ENCODE data around the gene ALG1. TPM values are rescaled to one million over a fixed set of nuclear protein-coding genes. Genes with fewer than 3 reads are reported as not detected.
A peak's percentile ranks its signal among the peaks of the same experiment; 100 is the strongest.

Gene ALG1
- total RNA-seq (33.7 and 37.1 TPM in 2 replicates), polyA plus RNA-seq (43.7 and 46.0 TPM in 2 replicates), polyA minus RNA-seq (50.6 and 55.8 TPM in 2 replicates), Bru-seq, nascent RNA (percentile 46 among the genes with signal in this experiment), BruChase-seq, experiment 1, labeled RNA remaining after a 6-hour chase (percentile 52 among the genes with signal in this experiment), BruChase-seq, experiment 2, labeled RNA remaining after a 2-hour chase (percentile 45 among the genes with signal in this experiment)
- 32.5 and 36.3 TPM in 2 replicates for polyA plus RNA-seq (2011; cell fraction: cytosol; rRNA removed)
- 23.9 and 25.9 TPM in 2 replicates for polyA plus RNA-seq (2011; cell fraction: nucleus; rRNA removed)
- polyA plus RNA-seq (2012): 24.7 and 30.4 TPM in 2 replicates
- polyA minus RNA-seq (2011; cell fraction: cytosol; rRNA and poly(A)+ RNA removed): 34.8 TPM
- polyA minus RNA-seq (2011; cell fraction: nucleus; rRNA and poly(A)+ RNA removed): 14.8 and 17.8 TPM in 2 replicates
- long read RNA-seq, transcript ALG1-201 (13 exons, 2,132 nt): major isoform, 185 of 211 reads
- long read RNA-seq, partial matches to known transcripts: 4 of 211 reads
- long read RNA-seq, other reads (novel, unspliced or antisense): 22 of 211 reads

- no peaks in the 10 kb centered on the region for H3K9me1 ChIP-seq (replicated peaks; ENCODE audit: control insufficient read depth, extremely low read depth, insufficient read depth, low read length)
- intact Hi-C loops (cut with micrococcal nuclease) (no loop called here), dilution Hi-C loops (cut with MboI; ENCODE audit: extremely low pct_ligation_motif_present, low sequenced_read_pairs) (no loop called here)
- ChIA-PET CTCF (interaction anchor here (1.0 kb wide), 1 partner anchor 13 kb away, joined by 4 read pairs; no protein-coding TSS in a partner anchor), POLR2A (no interaction called here)
- peak within 1 kb of the TSS; percentile 58 for H3K27ac ChIP-seq (ENCODE audit: insufficient read depth, low read depth, low read length)
- H3K79me2 ChIP-seq (ENCODE audit: control insufficient read depth, insufficient read depth, low read length): peaks cover 9% of the 10 kb centered on the region
- DNase-seq (ENCODE audit: low read depth, low spot score) (peak; percentile 90), FAIRE-seq (peak; percentile 96)
- no peaks in the 10 kb centered on the region for H3K9me3 ChIP-seq (replicated peaks; ENCODE audit: control insufficient read depth, insufficient read depth, low read length)
- H3K9ac ChIP-seq (replicated peaks; ENCODE audit: extremely low read depth, insufficient read depth, low read length): peak within 1 kb of the TSS; percentile 85
- H2AFZ ChIP-seq (ENCODE audit: low read depth, low read length): peak within 1 kb of the TSS; percentile 94
- peak within 1 kb of the TSS; percentile 50 to 79 (median 65) for H3K4me3 ChIP-seq (replicated peaks in 1 of 3; ENCODE audit: insufficient read depth in 1 of 3, low read depth in 1 of 3, low read length in 3 of 3)
- TSS peak; percentile 41 for BruUV-seq (replicated peaks)
- no peaks in the 10 kb centered on the region for H3K27me3 ChIP-seq (ENCODE audit: control insufficient read depth in 2 of 2, insufficient read depth in 2 of 2, low read length in 2 of 2)
- peaks cover 8% of the 10 kb centered on the region for H3K4me1 ChIP-seq (ENCODE audit: control insufficient read depth, extremely low read depth, insufficient read depth, low read length)
- peak; percentile 95 for TF ChIP-seq POLR2AphosphoS5 (IDR thresholded peaks at IDR 0.05; ENCODE audit: insufficient read depth, low read depth, low read length)
- TF ChIP-seq POLR2A (IDR thresholded peaks at IDR 0.05; ENCODE audit: low read depth, low read length): peak; percentile 95
- no peak for TF ChIP-seq FOS (IDR thresholded peaks at IDR 0.05; ENCODE audit: borderline replicate concordance, insufficient read depth, low read length)
- peak; percentile 81 for TF ChIP-seq MAX (IDR thresholded peaks at IDR 0.05; ENCODE audit: insufficient read depth, insufficient read length)
- H4K20me1 ChIP-seq (replicated peaks; ENCODE audit: control insufficient read depth, extremely low read depth, insufficient read depth, low read length): no peaks in the 10 kb centered on the region
- peaks cover 4 to 7% of the 10 kb centered on the region in 2 experiments for H3K36me3 ChIP-seq (ENCODE audit: control insufficient read depth in 2 of 2, extremely low read depth in 1 of 2, insufficient read depth in 2 of 2, low read length in 2 of 2)
- peak within 1 kb of the TSS; percentile 82 for H3K4me2 ChIP-seq (ENCODE audit: insufficient read depth, low read length)
Observed at GRCh38 chr16:5071681-5072333, at the start of gene ALG1. Gene ALG1 (plus strand): TSS chr16:5071843. CDS start chr16:5071850, 7 bp downstream.

- dilution Hi-C loops (cut with MboI; ENCODE audit: extremely low pct_ligation_motif_present, low sequenced_read_pairs): no loop called here
- no peaks in the 10 kb centered on the region for H4K20me1 ChIP-seq (replicated peaks; ENCODE audit: control insufficient read depth, extremely low read depth, insufficient read depth, low read length)
- intact Hi-C loops (cut with micrococcal nuclease): no loop called here
Observed at GRCh38 chr16:5022521-5022920, 49.1 kb upstream of the ALG1 start.

More at GRCh38 chr16:5022521-5022920, 49.1 kb upstream of the ALG1 start:
- TF ChIP-seq MYC (IDR thresholded peaks at IDR 0.05; ENCODE audit: low read depth, low read length) (no peak), GATA2 (IDR thresholded peaks at IDR 0.05; ENCODE audit: insufficient read depth, insufficient read length, low read depth, low read length) (no peak), MAX (IDR thresholded peaks at IDR 0.05; ENCODE audit: insufficient read depth, insufficient read length) (no peak), CTCF (IDR thresholded peaks at IDR 0.05; ENCODE audit: extremely low read depth in 1 of 2, insufficient read depth in 1 of 2, low read depth in 1 of 2, low read length in 2 of 2) (no peak), EZH2 (IDR thresholded peaks at IDR 0.05; ENCODE audit: borderline replicate concordance, low read depth, low read length, severe bottlenecking) (no peak), POLR2A (IDR thresholded peaks at IDR 0.05; ENCODE audit: low read depth, low read length) (no peak), FOS (IDR thresholded peaks at IDR 0.05; ENCODE audit: borderline replicate concordance, insufficient read depth, low read length) (no peak), POLR2AphosphoS5 (IDR thresholded peaks at IDR 0.05; ENCODE audit: insufficient read depth, low read depth, low read length) (no peak), JUN (IDR thresholded peaks at IDR 0.05; ENCODE audit: borderline replicate concordance, insufficient read depth, insufficient read length, low read depth) (no peak)
- no peak overlapping the region for H3K4me3 ChIP-seq (replicated peaks in 1 of 3; ENCODE audit: insufficient read depth in 1 of 3, low read depth in 1 of 3, low read length in 3 of 3)
- H3K27ac ChIP-seq (ENCODE audit: insufficient read depth, low read depth, low read length): no peak overlapping the region
- no peak overlapping the region for H2AFZ ChIP-seq (ENCODE audit: low read depth, low read length)
- H3K9ac ChIP-seq (replicated peaks; ENCODE audit: extremely low read depth, insufficient read depth, low read length): no peak overlapping the region
- ChIA-PET CTCF (no interaction called here), POLR2A (interaction anchor here (0.7 kb wide), 1 partner anchor 426 kb away, joined by 9 read pairs; no protein-coding TSS in a partner anchor)
- no peaks in the 10 kb centered on the region for H3K4me1 ChIP-seq (ENCODE audit: control insufficient read depth, extremely low read depth, insufficient read depth, low read length)
- no peak for FAIRE-seq
- no peak overlapping the region for H3K4me2 ChIP-seq (ENCODE audit: insufficient read depth, low read length)
- DNase-seq (ENCODE audit: low read depth, low spot score): no peak
- H3K9me3 ChIP-seq (replicated peaks; ENCODE audit: control insufficient read depth, insufficient read depth, low read length): no peaks in the 10 kb centered on the region
- no peaks in the 10 kb centered on the region for H3K79me2 ChIP-seq (ENCODE audit: control insufficient read depth, insufficient read depth, low read length)
- no TSS peak for BruUV-seq (replicated peaks)
- no peaks in the 10 kb centered on the region for H3K36me3 ChIP-seq (ENCODE audit: control insufficient read depth in 2 of 2, extremely low read depth in 1 of 2, insufficient read depth in 2 of 2, low read length in 2 of 2)
- no peaks in the 10 kb centered on the region for H3K27me3 ChIP-seq (ENCODE audit: control insufficient read depth in 2 of 2, insufficient read depth in 2 of 2, low read length in 2 of 2)
- no peaks in the 10 kb centered on the region for H3K9me1 ChIP-seq (replicated peaks; ENCODE audit: control insufficient read depth, extremely low read depth, insufficient read depth, low read length)
